Mesothelial cell of epicardium (in vitro differentiated cells): ENCODE data around the gene SPATA13. TPM values are rescaled to one million over a fixed set of nuclear protein-coding genes. Genes with fewer than 3 reads are reported as not detected.

ENCODE experiments used
- DNase-seq, 2 experiments: peaks; one replicate each; pipeline ENCODE4 v3.0.0; 2021; ENCODE audit warnings: low spot score in 2 of 2; ENCODE audit not compliant: unreplicated experiment in 2 of 2
- H3K27ac Mint-ChIP-seq: 2 replicates; pipeline ENCODE4 v1.8.0; 2021; ENCODE audit warnings: mixed read lengths
- H3K27me3 Mint-ChIP-seq: 2 replicates; pipeline ENCODE4 v1.8.0; 2021; ENCODE audit warnings: low read depth, mixed read lengths
- H3K36me3 Mint-ChIP-seq: 2 replicates; pipeline ENCODE4 v1.8.0; 2021; ENCODE audit warnings: mixed read lengths
- H3K4me1 Mint-ChIP-seq: 2 replicates; pipeline ENCODE4 v1.8.0; 2021; ENCODE audit warnings: mixed read lengths
- H3K4me3 Mint-ChIP-seq: 2 replicates; pipeline ENCODE4 v1.8.0; 2021; ENCODE audit warnings: mild to moderate bottlenecking, moderate library complexity, mixed read lengths
- H3K9me3 Mint-ChIP-seq: 2 replicates; pipeline ENCODE4 v1.8.0; 2021; ENCODE audit warnings: mixed read lengths
- CTCF ChIP-seq: fragments of 200-600 bp; sonication (generic); IDR thresholded peaks from one replicate; pipeline ENCODE4 v1.5.0; 2021; ENCODE audit warnings: antibody characterized with exemption; ENCODE audit not compliant: unreplicated experiment
- total RNA-seq: library from RNA; stranded (reverse); gene quantifications from 3 replicates; pipeline ENCODE4 v1.2.1, GENCODE V29; 2021

Gene SPATA13
- total RNA-seq, 1 donor from 2014 or later = 3.8 TPM

DNA sequence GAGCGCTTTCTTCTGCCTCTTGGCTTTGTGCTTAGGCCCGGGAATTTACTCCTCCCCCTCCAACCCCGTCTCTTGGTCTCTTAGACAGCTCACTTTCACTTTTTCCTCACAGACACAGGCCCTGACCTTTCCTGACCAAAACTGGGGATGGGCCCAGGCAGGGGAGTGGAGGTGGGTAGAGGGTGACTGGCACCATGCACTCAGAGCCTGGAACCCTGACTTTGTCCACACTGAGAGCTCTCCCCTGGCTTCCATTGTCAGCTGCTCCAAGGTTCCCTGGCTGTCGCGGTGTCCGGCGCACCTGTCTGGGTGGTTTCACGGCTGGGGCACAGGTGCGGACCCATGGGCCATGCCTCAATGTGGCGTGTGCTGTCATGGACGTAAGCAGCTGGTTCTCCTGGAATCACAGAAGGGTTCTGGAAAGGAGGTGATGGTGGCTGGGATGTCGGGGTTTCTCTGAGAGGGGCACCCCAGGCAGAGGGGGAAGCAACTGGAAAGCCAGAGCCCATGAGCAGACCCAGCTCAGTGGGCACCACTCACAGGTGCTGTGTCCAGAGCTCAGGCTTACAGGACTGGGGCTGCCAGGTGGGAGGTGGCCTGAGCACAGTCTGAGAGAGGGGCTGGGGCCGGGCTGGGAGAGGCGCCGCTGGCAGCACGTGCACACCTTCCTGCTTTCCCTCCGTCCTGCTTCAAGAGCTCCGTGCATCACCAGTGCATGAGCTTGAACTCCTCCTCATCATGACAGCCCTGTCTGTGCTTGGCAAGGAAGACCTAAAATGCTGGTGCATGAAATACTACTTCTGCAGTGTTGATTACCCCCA lies 120.9 kb downstream of the SPATA13 start:
- no peak for DNase-seq
- no peaks in the 10 kb centered on the region for H3K9me3 Mint-ChIP-seq
- no peaks in the 10 kb centered on the region for H3K36me3 Mint-ChIP-seq
- H3K27ac Mint-ChIP-seq = no peak overlapping the region
- TF ChIP-seq CTCF = no peak
- no peaks in the 10 kb centered on the region for H3K27me3 Mint-ChIP-seq
- H3K4me1 Mint-ChIP-seq = peaks cover 13% of the 10 kb centered on the region
- H3K4me3 Mint-ChIP-seq = no peak overlapping the region

DNA sequence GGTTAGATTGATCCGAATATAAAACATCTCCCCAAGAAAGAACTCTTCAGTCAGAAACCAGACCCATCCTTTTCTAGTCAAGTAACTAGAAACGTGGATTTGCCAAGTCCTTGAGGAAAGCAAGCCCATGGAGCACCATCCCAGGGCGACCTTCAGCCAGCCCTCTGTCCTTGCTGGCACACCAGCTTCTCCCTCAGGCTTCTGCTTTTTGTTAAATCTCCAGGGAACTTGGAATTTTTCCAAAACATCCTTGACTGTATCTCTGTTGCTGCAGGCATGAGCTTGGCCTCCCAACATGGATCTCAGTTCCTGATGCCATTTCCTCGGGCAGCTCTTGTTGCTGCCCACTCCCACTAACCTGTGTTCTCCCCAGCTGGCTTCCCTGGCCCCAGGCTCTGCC lies 121.7 kb downstream of the SPATA13 start:
- Mint-ChIP-seq H3K36me3 (no peaks in the 10 kb centered on the region), H3K9me3 (no peaks in the 10 kb centered on the region), H3K27me3 (no peaks in the 10 kb centered on the region), H3K27ac (no peak overlapping the region), H3K4me3 (no peak overlapping the region), H3K4me1 (peaks cover 12% of the 10 kb centered on the region)
- TF ChIP-seq CTCF = no peak
- no peak for DNase-seq

- H3K4me1 Mint-ChIP-seq = peaks cover 7% of the 10 kb centered on the region
- H3K36me3 Mint-ChIP-seq = no peaks in the 10 kb centered on the region
- no peaks in the 10 kb centered on the region for H3K27me3 Mint-ChIP-seq
- no peak overlapping the region for H3K27ac Mint-ChIP-seq
- H3K4me3 Mint-ChIP-seq = no peak overlapping the region
- no peak for DNase-seq
- TF ChIP-seq CTCF = no peak
- no peaks in the 10 kb centered on the region for H3K9me3 Mint-ChIP-seq
These were observed 124.5 kb downstream of the SPATA13 start for GRCh38 chr13:24284889-24285565.

DNA sequence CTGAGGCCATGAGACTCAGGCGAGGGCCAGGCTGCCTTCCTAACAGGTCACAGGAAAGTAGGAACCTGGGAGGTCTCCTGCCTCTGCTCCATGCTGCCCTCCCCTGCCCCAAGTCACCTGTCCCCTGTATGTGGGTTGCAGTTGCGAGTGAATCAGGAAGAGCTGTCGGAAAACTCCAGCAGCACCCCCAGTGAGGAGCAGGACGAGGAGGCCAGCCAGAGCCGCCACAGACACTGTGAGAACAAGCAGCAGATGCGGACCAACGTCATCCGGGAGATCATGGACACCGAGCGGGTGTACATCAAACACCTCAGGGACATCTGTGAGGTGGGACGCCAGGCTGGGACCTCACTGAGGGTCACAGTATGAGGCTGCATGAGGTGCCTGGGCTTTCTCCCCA lies 126.1 kb downstream of the SPATA13 start:
- Mint-ChIP-seq H3K4me3 (no peak overlapping the region), H3K9me3 (no peaks in the 10 kb centered on the region), H3K36me3 (no peaks in the 10 kb centered on the region), H3K4me1 (peaks cover 7% of the 10 kb centered on the region), H3K27ac (no peak overlapping the region), H3K27me3 (no peaks in the 10 kb centered on the region)
- no peak for TF ChIP-seq CTCF
- DNase-seq = no peak

GRCh38 chr13:24287748-24288287 lies 127.3 kb downstream of the SPATA13 start:
- DNase-seq = no peak
- Mint-ChIP-seq H3K27ac (no peak overlapping the region), H3K36me3 (no peaks in the 10 kb centered on the region), H3K9me3 (no peaks in the 10 kb centered on the region), H3K4me3 (no peak overlapping the region), H3K27me3 (no peaks in the 10 kb centered on the region), H3K4me1 (no peaks in the 10 kb centered on the region)
- no peak for TF ChIP-seq CTCF
